Effector memory CD4-positive, alpha-beta T cell (primary cell): Measurements from ENCODE around the gene NAIF1.

Source experiments
- DNase-seq, 3 donors: peaks; one replicate each; pipeline ENCODE4 v3.0.0-alpha.2; 2020
- H3K27ac ChIP-seq: 2 replicates; pipeline ENCODE4 v1.7.0; 2013; ENCODE audit warnings: mild to moderate bottlenecking, low read length, moderate library complexity; ENCODE audit not compliant: insufficient read depth, poor library complexity, severe bottlenecking
- H3K27me3 ChIP-seq: replicated peaks from 2 replicates; pipeline ENCODE4 v1.7.0; 2013; ENCODE audit warnings: mild to moderate bottlenecking, low read length; ENCODE audit not compliant: insufficient read depth, control insufficient read depth, poor library complexity, severe bottlenecking
- H3K36me3 ChIP-seq: 2 replicates; pipeline ENCODE4 v1.7.0; 2013; ENCODE audit warnings: mild to moderate bottlenecking, low read length, moderate library complexity; ENCODE audit not compliant: control insufficient read depth, insufficient read depth
- H3K4me1 ChIP-seq: 2 replicates; pipeline ENCODE4 v1.7.0; 2013; ENCODE audit warnings: low read length, mild to moderate bottlenecking; ENCODE audit not compliant: control insufficient read depth, insufficient read depth, poor library complexity, severe bottlenecking
- H3K4me3 ChIP-seq: 2 replicates; pipeline ENCODE4 v1.7.0; 2013; ENCODE audit warnings: low read length, low read depth, mild to moderate bottlenecking; ENCODE audit not compliant: insufficient read depth, poor library complexity, severe bottlenecking
- H3K9me3 ChIP-seq: 2 replicates; pipeline ENCODE4 v1.7.0; 2013; ENCODE audit warnings: mild to moderate bottlenecking, low read length, moderate library complexity; ENCODE audit not compliant: control insufficient read depth

Gene NAIF1

DNA sequence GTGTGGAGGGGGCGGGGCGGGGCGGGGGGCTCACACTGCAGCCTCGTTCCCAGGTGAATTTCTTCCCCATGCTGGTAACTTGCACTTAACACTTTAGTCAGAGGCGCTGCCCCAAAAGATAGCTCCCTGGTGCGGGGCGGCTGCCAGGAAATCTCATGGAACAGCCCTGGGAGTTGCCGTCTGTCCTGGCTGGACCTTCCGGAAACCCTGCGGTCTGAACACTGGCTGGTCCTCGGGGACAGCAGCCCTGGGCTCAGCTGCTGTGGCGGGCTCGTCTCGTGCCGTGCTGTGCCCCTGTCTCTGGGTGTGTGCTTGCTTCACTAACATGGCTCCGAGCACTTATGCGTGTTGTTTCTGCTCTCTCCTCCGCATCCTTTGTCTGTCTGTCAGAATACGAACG is 34.6 kb upstream of the NAIF1 start:
- Histone ChIP-seq H3K4me3 (no peak overlapping the region), H3K36me3 (peaks cover 48% of the 10 kb centered on the region), H3K4me1 (peaks cover 34% of the 10 kb centered on the region), H3K27ac (no peak overlapping the region), H3K9me3 (no peaks in the 10 kb centered on the region), H3K27me3 (no peaks in the 10 kb centered on the region)
- DNase-seq: no peak

DNA sequence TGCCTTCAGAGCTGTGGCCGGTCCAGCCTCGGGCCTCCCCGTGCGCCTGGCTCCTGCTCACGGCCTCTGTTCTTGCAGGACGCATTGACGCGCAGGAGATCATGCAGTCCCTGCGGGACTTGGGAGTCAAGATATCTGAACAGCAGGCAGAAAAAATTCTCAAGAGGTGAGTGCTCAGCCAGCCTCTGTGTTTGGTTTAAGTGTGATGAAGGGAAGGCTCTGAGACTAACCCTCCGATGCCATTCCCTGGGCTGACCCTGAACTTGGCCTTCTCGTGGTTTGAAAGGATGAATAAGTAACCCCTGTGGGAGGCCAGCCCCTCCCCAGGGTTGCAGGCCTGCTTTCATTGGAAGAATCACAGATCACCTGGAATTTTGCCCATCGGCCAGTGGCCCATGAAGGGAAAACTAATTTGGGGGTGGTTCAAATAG is 34.1 kb upstream of the NAIF1 start:
- H3K4me1 ChIP-seq: peaks cover 34% of the 10 kb centered on the region
- no peak overlapping the region for H3K27ac ChIP-seq
- H3K36me3 ChIP-seq: peaks cover 46% of the 10 kb centered on the region

DNA sequence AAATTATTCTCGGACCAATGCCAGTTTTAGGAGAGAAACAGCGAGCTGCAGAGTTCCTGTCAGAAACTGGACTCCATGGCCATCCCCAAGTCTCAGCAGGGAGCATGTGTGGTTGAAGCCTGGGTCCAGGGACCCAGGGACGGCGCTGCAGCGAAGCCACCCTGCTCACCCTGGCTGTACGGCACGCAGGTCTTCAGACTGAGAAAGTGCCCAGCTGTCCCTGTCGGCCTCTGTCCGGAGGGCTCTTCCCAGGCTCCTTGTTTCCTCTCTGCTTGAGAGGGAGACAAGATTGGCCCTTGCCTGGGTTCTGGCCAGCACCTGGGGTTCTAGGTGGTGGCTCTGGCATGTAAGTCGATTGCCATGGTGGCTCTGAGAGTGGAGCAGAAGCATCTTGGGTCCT is 33.5 kb upstream of the NAIF1 start:
- Histone ChIP-seq H3K4me1 (peaks cover 34% of the 10 kb centered on the region), H3K27ac (no peak overlapping the region), H3K27me3 (no peaks in the 10 kb centered on the region), H3K36me3 (peaks cover 39% of the 10 kb centered on the region), H3K9me3 (no peaks in the 10 kb centered on the region), H3K4me3 (no peak overlapping the region)
- no peak for DNase-seq

More for the DNA sequence above, 34.1 kb upstream of the NAIF1 start:
- no peak for DNase-seq
- Histone ChIP-seq H3K9me3 (no peaks in the 10 kb centered on the region), H3K27me3 (no peaks in the 10 kb centered on the region), H3K4me3 (no peak overlapping the region)

DNA sequence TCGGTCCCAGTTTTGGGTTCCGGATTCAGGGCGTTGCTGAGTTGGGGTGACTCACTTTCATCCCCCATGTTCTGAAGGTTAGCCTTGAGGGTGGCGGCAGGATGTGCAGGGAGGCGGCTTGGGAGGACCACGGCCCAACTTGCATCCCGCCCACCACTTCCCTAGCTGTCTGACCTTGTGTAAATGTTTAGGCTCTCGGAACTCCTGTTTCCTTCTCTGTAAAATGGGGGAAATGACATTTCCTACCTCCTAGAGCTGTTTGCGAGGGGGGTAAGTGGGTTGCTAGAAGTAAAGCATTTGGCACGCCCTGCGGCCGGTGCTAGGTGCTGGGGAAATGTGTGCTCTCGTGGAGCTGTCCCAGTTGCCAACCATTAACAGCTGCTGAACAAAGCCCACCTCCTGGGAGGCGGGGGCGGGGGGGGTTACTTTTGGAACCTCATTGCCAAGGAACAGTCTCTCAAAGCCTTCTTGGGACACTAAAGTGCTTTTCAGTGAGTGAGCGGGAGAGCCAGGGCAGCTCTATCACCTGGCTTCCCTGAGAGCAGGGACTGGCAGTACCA is 32.9 kb upstream of the NAIF1 start:
- H3K27me3 ChIP-seq: no peaks in the 10 kb centered on the region
- no peaks in the 10 kb centered on the region for H3K9me3 ChIP-seq
- peaks cover 40% of the 10 kb centered on the region for H3K36me3 ChIP-seq
- H3K4me1 ChIP-seq: peaks cover 34% of the 10 kb centered on the region
- no peak for DNase-seq
- H3K4me3 ChIP-seq: no peak overlapping the region
- H3K27ac ChIP-seq: no peak overlapping the region

- no peak for DNase-seq
- H3K27me3 ChIP-seq: no peaks in the 10 kb centered on the region
- no peak overlapping the region for H3K4me3 ChIP-seq
- peak overlapping the region; percentile 3 for H3K27ac ChIP-seq
- peaks cover 39% of the 10 kb centered on the region for H3K4me1 ChIP-seq
- peaks cover 38% of the 10 kb centered on the region for H3K36me3 ChIP-seq
- no peaks in the 10 kb centered on the region for H3K9me3 ChIP-seq
Observed at GRCh38 chr9:128099231-128099931, 32.3 kb upstream of the NAIF1 start.

DNA sequence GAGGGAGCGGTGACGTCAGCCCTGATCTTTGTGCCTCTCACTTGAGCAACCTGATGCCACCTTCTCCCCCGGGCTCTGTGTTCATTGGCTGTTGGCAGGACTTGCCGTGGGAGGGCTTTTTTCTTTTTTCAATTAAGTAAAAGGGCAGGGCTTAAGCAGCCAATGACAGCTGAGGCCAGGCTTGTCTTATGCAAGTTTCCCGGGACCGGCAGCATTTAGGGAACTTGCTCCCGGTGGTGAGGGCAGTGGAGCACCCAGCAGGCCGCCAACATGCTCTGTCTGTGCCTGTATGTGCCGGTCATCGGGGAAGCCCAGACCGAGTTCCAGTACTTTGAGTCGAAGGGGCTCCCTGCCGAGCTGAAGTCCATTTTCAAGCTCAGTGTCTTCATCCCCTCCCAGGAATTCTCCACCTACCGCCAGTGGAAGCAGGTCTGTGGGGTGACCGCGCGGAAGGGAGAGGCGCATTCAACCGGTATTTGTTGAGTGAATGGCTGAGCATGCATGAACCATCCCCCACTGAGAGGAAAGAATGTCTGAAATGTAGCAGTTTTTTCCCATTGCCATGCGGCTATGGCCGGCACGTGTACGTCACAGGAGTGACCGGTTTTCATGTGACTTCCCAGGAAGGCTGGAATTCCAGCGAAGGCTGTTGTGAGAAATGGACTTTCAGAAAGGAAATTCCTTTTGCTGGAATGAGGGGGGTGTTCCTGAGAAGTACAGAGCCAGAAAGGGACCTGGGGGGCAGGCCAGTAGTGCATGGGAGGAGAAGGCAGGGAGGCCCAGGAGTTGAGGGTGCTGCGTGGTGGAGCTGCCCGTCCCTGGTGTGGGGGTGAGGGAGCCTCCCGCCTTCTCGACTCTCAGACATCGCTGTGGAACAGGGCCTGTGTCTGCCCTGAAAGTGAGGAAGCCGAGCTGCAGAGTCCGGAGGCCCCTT is 31.4 kb upstream of the NAIF1 start:
- Histone ChIP-seq H3K9me3 (no peaks in the 10 kb centered on the region), H3K4me1 (peaks cover 46% of the 10 kb centered on the region), H3K4me3 (no peak overlapping the region), H3K27me3 (no peaks in the 10 kb centered on the region), H3K27ac (peak overlapping the region; percentile 3), H3K36me3 (peaks cover 31% of the 10 kb centered on the region)
- peak; percentile 20 to 27 (median 23) for DNase-seq

- Histone ChIP-seq H3K9me3 (no peaks in the 10 kb centered on the region), H3K27me3 (no peaks in the 10 kb centered on the region), H3K27ac (no peak overlapping the region), H3K4me3 (no peak overlapping the region), H3K36me3 (peaks cover 24% of the 10 kb centered on the region), H3K4me1 (peaks cover 49% of the 10 kb centered on the region)
- DNase-seq: no peak
Observed at GRCh38 chr9:128097543-128098296, 30.6 kb upstream of the NAIF1 start.

DNA sequence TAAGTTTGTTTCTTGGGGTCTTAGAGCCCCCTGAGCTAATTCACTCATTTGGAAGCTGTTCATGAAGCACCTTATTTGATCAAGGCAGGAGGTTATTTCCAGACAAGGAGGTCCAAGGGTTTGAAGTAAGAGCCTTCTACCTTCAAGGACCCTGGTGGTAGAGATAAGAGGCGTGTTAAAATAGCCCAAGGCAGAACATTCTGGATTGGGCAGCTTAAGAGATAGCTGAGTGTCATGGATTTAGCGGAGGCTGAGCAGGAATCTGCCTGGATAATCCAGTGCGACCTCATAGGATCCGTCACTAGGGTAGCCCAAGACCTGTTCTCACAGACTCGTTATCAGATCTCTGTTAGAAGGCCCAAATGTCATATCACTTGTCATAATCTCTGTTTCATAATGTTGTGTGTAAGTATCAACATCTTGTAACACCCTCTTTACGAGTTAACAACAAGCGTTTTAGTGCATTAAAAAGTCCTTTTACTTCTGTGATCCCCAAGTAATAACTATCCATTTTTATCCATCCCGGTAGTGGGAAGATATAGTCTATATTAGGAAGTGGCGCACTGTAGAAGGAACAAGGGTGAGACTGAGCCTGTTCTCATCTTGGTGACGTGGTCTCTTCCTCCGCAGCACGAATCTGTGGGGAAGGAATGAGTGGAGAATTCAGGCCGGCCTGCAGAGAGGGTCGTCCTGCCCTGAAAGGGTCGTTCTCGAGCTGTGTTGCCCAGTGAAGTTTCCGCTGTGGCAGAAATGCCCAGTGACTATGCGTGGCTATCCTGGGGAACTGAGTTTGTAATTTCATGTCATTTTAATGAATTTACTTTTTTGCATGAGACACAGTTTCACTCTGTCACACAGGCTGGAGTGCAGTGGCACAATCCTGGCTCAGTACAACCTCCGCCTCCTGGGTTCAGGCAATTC is 29.8 kb upstream of the NAIF1 start:
- Histone ChIP-seq H3K4me1 (peaks cover 49% of the 10 kb centered on the region), H3K9me3 (no peaks in the 10 kb centered on the region), H3K36me3 (peaks cover 18% of the 10 kb centered on the region), H3K27me3 (no peaks in the 10 kb centered on the region), H3K4me3 (no peak overlapping the region), H3K27ac (no peak overlapping the region)
- no peak for DNase-seq
